Measurements from ENCODE around the gene SPATA2. TPM values are rescaled to one million over a fixed set of nuclear protein-coding genes. Genes with fewer than 3 reads are reported as not detected.
A peak's percentile ranks its signal among the peaks of the same experiment; 100 is the strongest.
"Not testable (repeated sequence)": the region's sequence is repeated elsewhere in the genome, so short reads cannot be mapped to it uniquely, and the experiment has no call there.

Gene SPATA2
- total RNA-seq, 1 donor from 2014 or later: 0.96 TPM

DNA sequence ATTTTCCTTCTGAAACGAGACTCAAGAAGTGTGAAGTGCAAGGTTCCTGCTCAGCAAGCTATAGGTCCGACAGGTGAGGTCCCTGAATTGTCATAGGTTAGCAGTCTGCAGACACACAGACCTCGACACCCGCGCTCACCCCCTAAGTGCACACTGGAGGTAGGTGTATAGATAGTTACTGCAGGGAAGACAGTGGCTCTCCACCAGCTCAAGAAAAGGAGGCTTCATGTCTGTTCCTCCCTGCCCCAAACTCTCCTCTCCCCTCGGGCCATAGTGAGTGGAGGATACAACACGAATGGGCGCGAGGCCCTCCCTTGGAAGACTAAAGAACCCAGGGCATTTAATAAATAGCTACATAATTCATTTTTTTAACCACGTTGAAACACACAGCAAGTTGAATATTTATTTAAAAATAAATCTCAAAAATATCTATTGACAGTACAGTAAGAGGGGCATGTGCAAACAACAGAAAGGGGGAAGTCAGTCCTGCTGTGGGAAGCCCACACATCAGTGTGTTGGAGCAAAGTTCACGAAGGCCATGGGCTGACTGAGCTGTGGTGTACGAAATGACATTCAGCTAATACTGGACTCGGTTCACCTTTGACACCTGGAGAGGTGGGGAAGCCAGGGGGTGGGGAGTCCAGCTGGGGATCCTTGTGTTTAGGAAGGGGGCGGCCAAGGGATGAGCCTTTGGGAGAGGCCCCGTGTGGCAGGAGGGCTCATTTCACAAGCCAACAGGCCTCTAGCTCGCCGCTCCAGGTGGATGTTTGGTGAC is 10.7 kb downstream of the SPATA2 start:
- no peak for DNase-seq (ENCODE audit: low spot score)

DNA sequence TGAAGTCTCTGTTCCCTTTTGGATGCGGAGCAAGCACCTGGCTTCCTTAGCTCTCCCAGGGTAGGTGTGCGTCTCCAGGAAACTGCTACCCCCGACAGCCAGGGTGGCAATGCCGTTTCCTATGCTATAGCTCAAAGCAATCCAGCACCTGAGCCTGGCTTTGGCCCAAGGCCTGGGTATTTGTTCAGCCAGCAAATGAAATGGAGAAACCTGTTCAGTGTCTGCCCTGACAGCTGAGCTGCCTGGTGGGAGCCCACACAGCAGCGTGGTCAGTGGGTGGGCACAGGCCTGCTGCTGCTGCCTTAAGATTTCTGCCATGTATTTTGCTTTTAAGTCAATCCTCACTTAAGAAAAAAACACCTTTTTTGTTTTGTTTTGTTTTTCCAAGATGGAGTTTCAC is 13.7 kb downstream of the SPATA2 start:
- no peak for DNase-seq (ENCODE audit: low spot score)

DNA sequence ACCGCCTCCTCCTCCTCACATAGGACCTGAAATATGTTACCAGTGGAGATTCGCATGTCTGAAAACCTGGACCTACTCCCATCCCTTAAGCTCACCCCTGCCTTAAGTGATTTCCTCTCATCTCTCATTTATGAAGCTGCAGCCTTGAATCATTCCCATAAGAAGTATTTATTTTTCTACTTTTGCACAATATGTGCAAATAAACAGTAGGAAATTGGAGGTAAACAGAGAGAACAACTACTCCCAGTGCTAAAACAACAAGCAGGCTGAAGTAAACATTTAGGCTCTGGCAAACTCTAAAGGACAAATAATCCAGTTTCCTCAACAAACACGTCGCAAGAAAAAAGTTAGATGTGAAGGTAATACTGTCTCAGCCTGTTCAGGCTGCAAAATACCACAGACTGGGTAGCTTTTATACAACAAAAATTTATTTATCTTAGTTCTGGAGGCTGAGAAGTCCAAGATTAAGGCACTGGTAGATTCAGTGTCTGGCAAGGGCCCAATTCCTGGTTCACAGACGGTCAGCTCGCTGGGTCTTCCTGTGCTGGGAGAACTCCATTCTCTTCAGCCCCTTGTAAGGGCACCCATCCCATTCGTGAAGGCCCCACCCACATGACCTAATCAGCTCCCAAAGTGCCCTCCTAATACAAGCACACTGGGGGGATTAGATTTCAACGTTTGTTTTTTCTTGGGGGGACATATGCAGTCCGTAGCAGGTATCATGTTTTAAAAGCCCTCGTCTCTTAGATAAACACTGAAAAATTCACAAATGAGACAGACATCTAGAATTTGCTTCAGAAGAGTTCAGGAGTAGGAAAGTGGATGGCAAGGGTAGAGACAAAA is 15.6 kb downstream of the SPATA2 start:
- peak; percentile 60 for DNase-seq (ENCODE audit: low spot score)

DNA sequence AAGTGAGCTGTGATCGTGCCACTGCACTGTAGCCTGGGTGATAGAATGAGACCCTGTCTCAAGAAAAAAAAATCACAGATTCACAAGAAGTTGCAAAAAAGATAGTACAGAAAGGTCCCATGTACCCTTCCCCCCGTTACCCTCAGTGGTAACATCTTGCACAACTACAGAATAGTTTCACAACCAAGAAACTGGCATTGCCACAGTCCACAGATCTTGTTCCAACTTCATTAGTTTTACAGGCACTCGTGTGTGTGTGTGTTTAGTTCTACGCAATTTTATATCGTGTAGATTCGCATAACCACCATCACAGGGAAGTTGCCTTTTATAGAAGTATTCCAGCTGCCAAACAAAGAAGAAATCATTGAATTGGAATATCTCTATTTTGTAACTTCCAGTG is 19.1 kb downstream of the SPATA2 start:
- DNase-seq (ENCODE audit: low spot score): no peak

DNA sequence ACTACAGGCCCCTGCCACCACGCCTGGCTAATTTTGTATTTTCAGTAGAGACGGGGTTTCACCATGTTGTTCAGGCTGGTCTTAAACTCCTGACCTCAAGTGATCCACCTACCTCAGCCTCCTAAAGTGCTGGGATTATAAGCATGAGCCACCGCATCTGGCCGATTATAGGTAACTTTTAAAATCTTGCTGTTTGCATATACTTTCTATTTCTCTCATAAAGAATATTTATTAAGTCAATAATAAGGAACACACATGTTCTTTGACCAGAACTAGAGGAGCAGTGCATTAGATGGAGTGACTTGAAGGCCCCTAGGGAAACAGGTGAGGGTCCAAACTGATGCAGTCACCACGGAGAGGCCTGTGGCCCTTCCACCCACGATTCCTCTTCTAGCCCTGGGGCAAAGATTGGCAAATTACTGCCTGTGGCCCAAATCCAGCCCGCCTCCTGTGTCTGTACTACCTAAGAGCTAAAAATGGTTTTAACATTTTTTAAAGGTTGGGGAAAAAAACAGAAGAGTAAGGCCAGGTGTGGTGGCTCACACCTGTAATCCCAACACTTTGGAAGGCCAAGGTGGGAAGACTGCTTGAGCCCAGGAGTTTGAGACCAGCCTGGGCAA is 19.7 kb downstream of the SPATA2 start:
- DNase-seq (ENCODE audit: low spot score): not testable (repeated sequence)

DNA sequence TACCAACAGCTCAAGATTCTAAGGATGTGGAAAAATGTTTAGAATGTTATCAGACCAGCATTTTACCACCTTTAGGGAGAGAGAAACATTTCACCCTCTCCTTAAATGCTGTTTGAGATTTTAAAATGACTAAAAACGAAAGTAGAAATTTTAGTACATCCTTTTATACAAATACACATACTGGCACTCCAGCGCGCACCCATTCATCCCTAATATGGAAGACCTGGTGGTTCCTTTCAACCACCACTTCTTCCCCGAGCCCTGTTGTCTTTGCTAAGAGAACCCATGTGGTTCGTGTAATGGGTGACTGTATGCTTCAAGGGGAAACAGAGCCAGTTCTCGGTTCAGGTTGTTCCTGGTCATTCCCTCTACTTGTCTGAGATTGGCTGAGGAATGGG is 21.3 kb downstream of the SPATA2 start:
- DNase-seq (ENCODE audit: low spot score): no peak

DNA sequence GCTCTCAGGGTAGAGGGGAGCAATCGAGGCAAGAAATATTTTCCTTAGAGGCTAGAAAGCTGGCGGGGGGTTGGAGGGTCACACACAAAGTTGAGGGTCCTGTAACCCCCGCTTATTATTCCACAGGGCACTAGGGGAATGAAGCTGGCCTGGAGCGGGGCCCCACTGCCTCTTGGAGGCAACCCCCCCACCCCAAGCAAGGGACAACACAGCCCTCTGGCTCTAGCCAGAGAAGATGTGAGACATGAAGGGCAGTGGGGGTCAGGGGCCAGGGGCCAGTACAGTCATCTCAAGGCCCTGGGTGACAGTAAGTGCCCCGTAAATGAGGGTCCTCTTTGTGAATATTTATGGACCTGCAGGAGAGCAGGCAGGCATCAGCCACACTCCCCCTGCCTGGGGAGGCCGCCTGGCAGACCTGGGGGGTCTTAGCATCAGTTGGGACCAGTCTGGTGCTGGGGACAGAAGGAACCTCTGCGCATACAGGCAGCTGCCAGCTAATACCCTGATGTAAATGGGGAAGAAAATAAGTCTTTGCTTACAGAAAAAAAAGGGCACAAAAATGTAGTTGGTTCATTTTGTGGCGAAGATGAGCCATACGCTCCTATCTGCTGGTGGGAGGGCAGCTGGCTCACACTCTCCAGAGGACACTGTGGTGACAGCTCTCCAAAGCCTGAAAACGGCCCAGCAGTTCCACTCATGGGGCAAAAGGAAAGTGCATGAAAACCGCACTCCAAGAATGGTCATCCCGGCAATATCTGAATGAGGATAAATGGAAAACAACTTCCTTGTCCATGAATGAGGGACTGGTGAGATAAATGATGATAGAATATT is 21.9 kb downstream of the SPATA2 start:
- no peak for DNase-seq (ENCODE audit: low spot score)

DNA sequence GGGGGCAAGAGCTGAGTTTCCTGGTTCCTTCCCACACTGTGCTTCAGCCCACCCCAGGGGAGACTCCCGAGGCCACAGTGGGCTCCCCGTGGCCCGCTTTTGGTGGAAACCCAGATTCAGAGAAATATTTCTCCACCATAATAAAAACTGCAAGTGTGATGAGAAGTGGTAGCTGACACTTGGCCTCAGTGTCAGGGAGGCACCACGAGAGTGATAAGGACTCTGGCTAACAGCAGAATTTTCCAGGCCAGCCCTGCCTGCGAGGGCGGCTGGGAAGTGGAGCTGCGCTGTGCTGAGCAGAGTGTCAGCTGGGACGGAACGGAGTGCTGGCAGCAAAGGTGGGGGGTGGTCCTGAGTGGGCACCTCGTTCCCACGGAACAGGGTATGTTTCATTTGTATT is 22.5 kb downstream of the SPATA2 start:
- DNase-seq (ENCODE audit: low spot score): peak; percentile 28

DNA sequence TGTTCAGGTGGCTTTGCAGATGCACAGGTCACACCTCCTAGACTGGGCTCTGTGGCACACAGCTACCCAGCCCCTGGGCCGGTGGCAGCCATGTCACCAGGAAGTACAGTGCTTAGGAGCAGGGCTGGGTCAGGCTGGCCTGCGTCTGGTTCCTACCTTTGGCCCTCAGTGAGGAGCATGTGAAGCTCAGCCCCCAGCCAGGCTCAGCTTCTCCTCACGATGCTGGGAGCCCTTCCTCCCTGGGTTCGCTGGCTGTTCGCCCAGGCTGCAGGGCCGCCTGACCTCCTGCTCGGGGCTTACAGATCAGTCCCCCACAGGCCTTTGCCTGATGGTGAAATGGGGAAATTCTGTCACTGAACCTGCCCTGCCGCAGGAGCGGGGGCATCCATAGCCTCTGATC is 23.1 kb downstream of the SPATA2 start:
- no peak for DNase-seq (ENCODE audit: low spot score)

DNA sequence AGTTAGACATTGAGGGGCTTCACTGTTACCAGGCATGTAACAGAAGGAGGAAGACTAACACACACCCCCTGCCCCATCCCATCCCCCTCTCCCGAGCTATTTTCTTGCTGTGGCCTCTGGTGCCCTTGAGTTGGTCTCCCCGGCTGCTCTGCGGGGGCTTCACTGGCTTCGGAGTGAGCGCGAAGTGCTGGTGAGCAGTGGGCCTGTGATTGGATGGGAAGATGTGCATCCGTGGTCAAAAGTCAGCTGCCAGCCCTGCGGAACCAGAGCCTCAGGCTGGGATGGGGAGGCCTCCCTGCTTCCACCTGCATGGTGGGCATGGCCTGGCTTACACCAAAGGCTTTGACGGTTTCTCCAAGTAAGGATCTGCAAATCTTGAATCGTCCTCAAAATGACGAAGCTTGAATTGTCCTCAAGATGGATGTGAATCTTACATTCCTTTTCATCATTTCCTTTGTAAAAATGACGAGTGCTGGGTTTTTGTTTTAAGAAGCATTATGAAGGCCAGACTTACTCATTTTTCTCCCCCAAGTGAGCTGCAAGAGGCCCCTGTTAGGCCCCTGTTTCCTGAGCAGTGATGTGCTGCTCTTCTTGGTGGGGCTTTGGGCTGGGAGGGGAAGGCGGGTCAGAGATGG is 23.7 kb downstream of the SPATA2 start:
- DNase-seq (ENCODE audit: low spot score): no peak

DNA sequence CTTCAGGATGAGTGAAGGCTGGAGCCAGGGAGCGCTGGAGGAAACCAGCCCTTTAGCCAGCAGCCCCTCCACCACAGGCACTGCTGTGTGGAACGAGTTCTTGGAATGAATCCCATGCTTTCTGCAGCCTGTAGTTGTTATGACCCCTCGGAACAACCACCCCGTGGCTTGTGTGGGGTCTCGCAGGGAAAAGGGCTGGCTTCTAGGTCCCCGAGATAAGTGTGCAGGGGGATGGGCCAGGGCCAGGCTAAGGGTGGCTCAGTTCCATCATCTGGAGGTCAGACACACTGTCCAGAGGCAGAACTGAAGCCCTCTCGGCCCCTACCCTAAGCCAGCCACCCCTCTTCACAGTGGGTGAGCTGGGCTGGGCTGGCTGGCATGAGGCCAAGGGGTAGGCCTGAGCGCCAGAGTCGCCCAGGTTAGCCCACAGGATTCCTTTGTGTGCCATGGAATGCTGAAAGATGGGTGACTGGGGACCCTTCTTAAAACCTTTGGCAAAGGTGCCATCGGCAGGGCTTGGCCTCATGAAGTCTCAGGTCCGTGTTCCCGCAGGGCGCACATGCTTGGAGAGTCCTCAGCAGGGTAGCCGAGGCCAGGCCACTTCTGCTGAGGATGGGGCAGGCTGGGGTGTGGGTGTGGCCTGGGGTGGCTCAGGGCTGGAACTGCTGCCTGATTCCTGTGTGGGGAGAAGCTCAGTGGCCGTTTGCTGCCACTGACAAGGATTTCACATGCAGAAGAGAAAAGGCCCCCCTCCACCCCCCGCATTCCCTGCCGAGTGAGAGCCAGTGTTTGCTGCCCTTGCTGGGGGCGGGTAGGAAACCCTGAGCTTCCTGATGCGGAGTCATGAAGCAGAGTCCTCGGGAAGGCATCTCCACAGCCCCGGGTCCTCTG is 24.6 kb downstream of the SPATA2 start:
- DNase-seq (ENCODE audit: low spot score): peak; percentile 35

DNA sequence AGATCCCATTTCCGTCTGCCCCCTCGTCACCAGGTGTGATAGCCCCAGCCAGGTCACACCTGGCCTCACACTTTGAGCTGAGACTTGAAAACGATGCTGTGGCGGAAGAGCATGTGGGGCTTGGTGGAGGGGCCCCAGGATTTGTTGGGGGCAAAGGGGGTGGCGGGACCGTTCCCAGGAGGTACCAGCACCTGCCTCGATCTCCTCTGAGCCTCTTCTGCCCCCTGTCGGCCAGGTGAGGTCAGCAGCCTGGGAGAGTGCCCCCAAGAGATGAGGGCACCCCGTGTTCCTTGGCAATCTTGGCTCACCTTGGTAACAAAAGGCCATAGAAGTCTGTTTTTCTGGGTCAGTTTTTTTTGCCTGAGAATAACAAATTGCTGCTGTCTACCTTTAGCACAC is 25.4 kb downstream of the SPATA2 start:
- DNase-seq (ENCODE audit: low spot score): no peak

DNA sequence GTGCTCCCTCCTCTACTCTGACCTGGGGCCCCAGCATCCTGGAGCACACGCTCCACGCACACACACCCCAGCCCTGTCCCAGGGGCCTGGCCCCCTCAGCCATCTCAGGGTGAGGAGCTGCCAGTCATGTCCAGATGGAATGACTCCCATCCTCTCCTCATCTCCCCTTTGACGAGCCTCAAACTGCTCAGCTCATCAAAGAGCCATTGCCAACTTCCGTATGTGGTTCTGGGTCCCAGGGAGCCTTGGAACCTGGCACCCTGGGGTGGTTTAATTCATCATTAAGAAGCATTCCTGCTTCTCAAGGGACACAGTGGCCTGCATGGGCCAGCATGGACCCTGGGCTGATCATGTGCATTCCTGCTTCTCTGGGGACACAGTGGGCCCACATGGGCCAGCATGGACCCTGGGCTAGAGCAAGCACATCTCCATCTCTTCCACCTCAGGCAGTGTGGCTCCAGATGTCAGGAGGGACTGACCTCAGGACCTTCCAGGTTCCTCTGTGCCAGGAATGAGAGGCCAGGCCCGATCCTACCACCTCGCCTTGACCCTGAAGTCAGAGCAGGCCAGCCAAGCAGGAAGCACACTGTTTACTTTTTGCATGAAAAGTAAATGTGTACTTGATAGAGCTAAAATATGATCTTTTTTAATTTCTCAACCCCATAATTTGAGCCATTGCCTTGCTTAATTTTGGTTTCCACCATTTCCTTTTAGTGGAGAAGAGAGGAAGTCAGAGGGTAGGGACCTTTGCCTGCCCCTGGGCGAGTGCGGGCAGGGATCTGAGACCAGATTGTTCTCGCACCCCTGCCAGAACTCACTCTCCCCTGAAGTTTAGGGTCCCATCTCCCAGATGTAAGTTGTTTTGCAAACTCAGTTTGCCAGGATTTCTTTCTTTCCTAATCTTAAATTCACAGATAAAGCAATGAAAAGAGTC is 26.1 kb downstream of the SPATA2 start:
- DNase-seq (ENCODE audit: low spot score): no peak

DNA sequence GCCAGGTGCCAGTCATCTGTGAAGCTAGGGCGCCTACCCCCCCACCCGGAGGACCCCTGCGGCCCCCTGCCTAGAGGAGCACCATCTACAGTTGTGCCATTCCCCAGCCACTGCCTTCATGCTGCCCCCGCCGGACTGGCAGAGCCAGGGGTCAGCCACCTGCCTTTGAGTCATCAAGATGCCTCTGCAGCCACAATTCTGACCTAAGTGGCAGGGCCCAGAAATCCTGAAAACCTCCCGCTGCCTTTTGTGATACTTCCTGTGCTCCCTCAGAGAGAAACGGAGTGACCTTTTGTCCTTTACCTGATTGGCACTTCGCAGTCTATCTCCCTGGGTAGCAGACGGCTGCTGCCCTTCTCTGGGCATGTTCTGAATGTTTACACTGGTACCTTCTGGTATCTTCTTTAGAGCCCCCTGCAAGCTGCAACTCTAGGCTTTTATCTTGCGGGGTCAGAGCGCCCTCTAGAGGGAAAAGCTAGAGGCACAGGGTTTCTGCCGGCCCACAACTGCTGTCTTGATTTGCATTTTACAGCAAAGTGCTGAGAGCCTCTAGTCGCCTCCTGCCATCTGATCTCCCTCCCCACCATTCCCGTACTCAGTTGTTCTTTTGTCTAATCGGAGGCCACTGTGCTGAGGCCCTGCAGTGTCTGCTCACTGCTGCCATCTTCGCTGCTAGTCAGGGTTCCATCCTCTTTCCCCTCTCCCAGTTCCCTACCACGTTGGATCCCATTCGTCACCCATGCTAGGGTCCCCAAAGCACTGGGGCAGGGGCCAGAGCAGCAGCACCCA is 26.9 kb downstream of the SPATA2 start:
- peak; percentile 52 for DNase-seq (ENCODE audit: low spot score)

DNA sequence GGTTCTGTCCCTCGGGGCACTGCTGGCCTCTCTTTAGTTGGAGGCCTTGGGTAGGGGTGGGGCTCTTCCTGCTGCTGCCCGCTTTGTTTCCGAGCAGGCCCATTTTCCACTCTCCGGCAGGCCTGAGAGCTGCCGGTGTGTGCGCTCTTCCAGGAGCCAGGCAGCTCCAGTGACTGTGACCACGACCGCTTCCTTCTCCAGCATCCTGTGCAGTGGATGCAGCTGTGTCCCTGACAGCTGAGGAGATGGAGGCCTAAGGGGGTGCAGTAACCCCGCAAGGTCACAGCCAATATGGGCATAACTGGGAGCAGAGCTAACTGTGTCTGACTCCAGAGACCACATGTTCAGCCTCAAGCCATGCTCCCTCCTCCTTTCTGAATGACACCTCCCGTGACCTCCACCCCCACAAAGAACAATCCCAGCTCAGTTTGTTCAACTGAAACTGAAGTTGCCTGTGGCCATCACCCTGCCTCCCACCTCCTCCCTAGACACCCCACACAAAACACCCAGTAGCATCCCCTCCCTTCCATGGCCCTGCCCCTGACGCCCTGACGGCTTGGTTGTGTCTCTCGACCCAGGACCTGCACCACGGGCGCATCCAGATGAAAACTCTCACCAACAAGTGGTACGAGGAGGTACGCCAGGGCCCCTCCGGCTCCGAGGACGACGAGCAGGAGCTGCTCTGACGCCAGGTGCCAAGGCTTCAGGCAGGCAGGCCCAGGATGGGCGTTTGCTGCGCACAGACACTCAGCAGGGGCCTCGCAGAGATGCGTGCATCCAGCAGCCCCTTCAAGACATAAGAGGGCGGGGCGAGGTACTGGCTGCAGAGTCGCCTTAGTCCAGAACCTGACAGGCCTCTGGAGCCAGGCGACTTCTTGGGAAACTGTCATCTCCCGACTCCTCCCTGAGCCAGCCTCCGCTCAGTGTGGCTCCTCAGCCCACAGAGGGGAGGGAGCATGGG is 27.8 kb downstream of the SPATA2 start:
- no peak for DNase-seq (ENCODE audit: low spot score)

DNA sequence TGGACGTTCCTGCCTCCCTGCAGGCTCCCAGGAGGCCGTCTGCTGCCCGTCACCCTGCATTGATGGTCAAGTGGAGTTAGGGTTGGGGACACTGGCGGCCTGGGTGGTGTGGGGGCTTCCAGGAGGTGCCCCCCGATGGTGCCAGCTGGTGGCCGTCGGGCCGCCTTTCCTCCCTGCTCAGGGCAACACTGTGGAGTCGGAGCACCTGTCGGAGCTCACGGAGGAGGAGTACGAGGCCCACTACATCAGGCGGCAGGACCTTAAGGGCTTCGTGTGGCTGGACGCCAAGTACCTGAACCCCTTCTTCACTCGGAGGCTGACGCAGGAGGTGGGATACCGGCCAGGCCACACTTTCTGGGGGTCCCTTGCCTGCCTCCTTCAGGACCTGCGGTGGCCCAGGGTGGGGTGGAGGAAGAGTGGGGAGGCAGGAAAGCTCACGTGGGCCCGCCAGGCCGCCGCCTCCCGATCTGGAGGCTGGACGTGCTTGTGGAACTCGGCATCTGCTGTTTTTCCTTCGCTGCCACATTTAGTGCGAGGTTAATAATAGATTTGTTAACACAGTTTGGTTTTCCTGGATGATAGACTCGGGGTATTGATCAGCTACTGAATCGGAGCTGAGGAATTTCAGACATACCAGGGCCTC is 28.6 kb downstream of the SPATA2 start:
- no peak for DNase-seq (ENCODE audit: low spot score)
